Measurements from ENCODE around the gene C16orf87. TPM values are rescaled to one million over a fixed set of nuclear protein-coding genes. Genes with fewer than 3 reads are reported as not detected.

Gene C16orf87
- 7.8 and 8.9 TPM in 2 replicates for total RNA-seq

GRCh38 chr16:46830902-46831647, at the start of gene C16orf87:
Gene C16orf87, minus strand, starts transcription at chr16:46831180. Its CDS starts 31 bp downstream, at chr16:46831149.

GRCh38 chr16:46747777-46748651, 83.0 kb downstream of the C16orf87 start, which contains the start of gene MYLK3:
Gene MYLK3, minus strand, starts transcription at chr16:46748344. Its CDS starts 151 bp downstream, at chr16:46748193.

Other genes starting within 250 kb of the C16orf87 start
- 3.8 and 11.5 TPM in 2 replicates for gene SHCBP1, start 209.8 kb downstream of the C16orf87 start, total RNA-seq
- 75.6 and 111 TPM in 2 replicates for gene VPS35, start 142.0 kb downstream of the C16orf87 start, total RNA-seq
- 3.5 and 3.9 TPM in 2 replicates for gene ORC6, start 141.5 kb downstream of the C16orf87 start, total RNA-seq
- gene MYLK3, start 82.8 kb downstream of the C16orf87 start, total RNA-seq, result 0.13 and 0.26 TPM in 2 replicates
- gene GPT2, start 53.2 kb upstream of the C16orf87 start, total RNA-seq, result 17.7 and 42.3 TPM in 2 replicates
- 46.3 and 54.6 TPM in 2 replicates for gene DNAJA2, start 142.5 kb upstream of the C16orf87 start, total RNA-seq